Naive thymus-derived CD4-positive, alpha-beta T cell (primary cell): ENCODE data around the gene ANO6. TPM values are rescaled to one million over a fixed set of nuclear protein-coding genes. Genes with fewer than 3 reads are reported as not detected.

Source experiments
- ATAC-seq: fragments of 150-1000 bp; cut with Tn5 transposase; 2 replicates; pipeline ENCODE4 v1.10.0; 2021; ENCODE audit warnings: mild to moderate bottlenecking, moderate library complexity
- CTCF ChIA-PET: fragments of 350-600 bp; sonication (Branson Sonifier 250); formaldehyde crosslinking; loops from one replicate; lab custom pipeline; 2021; ENCODE audit warnings: antibody characterized with exemption; lab: Charles Lee
- POLR2A ChIA-PET: fragments of 350-600 bp; sonication (Branson Sonifier 250); formaldehyde crosslinking; loops from one replicate; lab custom pipeline; 2021; ENCODE audit warnings: antibody characterized with exemption, inconsistent platforms; lab: Charles Lee
- DNase-seq, 9 donors: peaks; one replicate each; pipeline versions ENCODE4 v3.0.0 to v3.0.0-alpha.2; 2020 to 2022; ENCODE audit warnings: mixed read lengths in 1 of 9
- H3K27ac ChIP-seq: one replicate; pipeline ENCODE4 v1.7.0; 2013; ENCODE audit warnings: mild to moderate bottlenecking, low read depth, low read length, moderate library complexity
- H3K27me3 ChIP-seq, 2 donors: one replicate each; pipeline ENCODE4 v1.7.0; 2013; ENCODE audit warnings: low read length in 2 of 2, mild to moderate bottlenecking in 2 of 2, moderate library complexity in 2 of 2; ENCODE audit not compliant: control insufficient read depth in 2 of 2, insufficient read depth in 2 of 2
- H3K36me3 ChIP-seq, 3 experiments: 1 replicate in 2 of 3; 2 replicates in 1 of 3; pipeline ENCODE4 v1.7.0; 2013; ENCODE audit warnings: low read length in 3 of 3, mild to moderate bottlenecking in 3 of 3, moderate library complexity in 1 of 3; ENCODE audit not compliant: insufficient read depth in 3 of 3, control insufficient read depth in 2 of 3
- H3K4me1 ChIP-seq, 2 donors: one replicate each; pipeline ENCODE4 v1.7.0; 2013; ENCODE audit warnings: low read length in 2 of 2, mild to moderate bottlenecking in 2 of 2, moderate library complexity in 1 of 2; ENCODE audit not compliant: control insufficient read depth in 2 of 2, insufficient read depth in 2 of 2
- H3K4me3 ChIP-seq: 2 replicates; pipeline ENCODE4 v1.7.0; 2013; ENCODE audit warnings: mild to moderate bottlenecking, low read length
- H3K9me3 ChIP-seq, 3 experiments: 1 replicate in 2 of 3; 2 replicates in 1 of 3; pipeline ENCODE4 v1.7.0; 2013; ENCODE audit warnings: low read length in 3 of 3; ENCODE audit not compliant: control insufficient read depth in 2 of 3
- H3K27ac Mint-ChIP-seq, 9 donors: one replicate each; pipeline ENCODE4 v1.8.0; 2020 to 2022; ENCODE audit warnings: mixed read lengths in 9 of 9, mild to moderate bottlenecking in 8 of 9, moderate library complexity in 5 of 9, inconsistent platforms in 2 of 9
- H3K27me3 Mint-ChIP-seq, 5 donors: one replicate each; pipeline ENCODE4 v1.8.0; 2021 to 2022; ENCODE audit warnings: mixed read lengths in 5 of 5, mild to moderate bottlenecking in 1 of 5
- H3K36me3 Mint-ChIP-seq, 5 donors: one replicate each; pipeline ENCODE4 v1.8.0; 2020 to 2022; ENCODE audit warnings: mixed read lengths in 5 of 5, mild to moderate bottlenecking in 3 of 5, inconsistent platforms in 1 of 5
- H3K4me1 Mint-ChIP-seq, 7 donors: one replicate each; pipeline ENCODE4 v1.8.0; 2020 to 2022; ENCODE audit warnings: mixed read lengths in 7 of 7, mild to moderate bottlenecking in 3 of 7, inconsistent platforms in 1 of 7
- H3K4me3 Mint-ChIP-seq, 10 donors: one replicate each; pipeline ENCODE4 v1.8.0; 2020 to 2022; ENCODE audit warnings: mild to moderate bottlenecking in 10 of 10, mixed read lengths in 10 of 10, moderate library complexity in 6 of 10, inconsistent platforms in 2 of 10
- H3K9me3 Mint-ChIP-seq, 11 donors: one replicate each; pipeline ENCODE4 v1.8.0; 2020 to 2022; ENCODE audit warnings: mixed read lengths in 11 of 11, mild to moderate bottlenecking in 4 of 11, inconsistent platforms in 1 of 11, moderate library complexity in 1 of 11
- intact Hi-C, 2 donors: fragments of 100-400 bp; cut with micrococcal nuclease; formaldehyde crosslinking; loops; one replicate each; pipeline ENCODE4 v1.15.1; 2023
- polyA plus RNA-seq, 2 donors: library from polyadenylated mRNA; unstranded; fragments of 300-500 nt; fragmentation: Illumina TruSeq; gene quantifications; one replicate each; pipeline ENCODE4 v1.2.3, GENCODE V29; 2021
- total RNA-seq, 6 experiments: library from RNA in 5 of 6; stranded (reverse) in 5 of 6; gene quantifications; 1 replicate in 5 of 6; 2 replicates in 1 of 6; pipeline ENCODE4 v1.2.3 and lab custom pipeline; 2021 to 2026

ANO6 gene
- total and polyA plus RNA-seq, 7 experiments from 2014 or later: 15.1 to 29.7 (median 23.7) TPM

- Histone ChIP-seq H3K4me1 (no peaks in the 10 kb centered on the region), H3K4me3 (no peak overlapping the region), H3K9me3 (peaks cover 0 to 24% (median 9%) of the 10 kb centered on the region in 3 experiments), H3K27me3 (no peaks in the 10 kb centered on the region), H3K36me3 (peaks cover 0 to 9% (median 0%) of the 10 kb centered on the region in 3 experiments), H3K27ac (no peak overlapping the region)
- H3K4me3 Mint-ChIP-seq: no peak overlapping the region
- intact Hi-C loops: no loop called here
- no peaks in the 10 kb centered on the region for H3K4me1 Mint-ChIP-seq
- peaks cover 24 to 51% (median 45%) of the 10 kb centered on the region in 5 donors for H3K36me3 Mint-ChIP-seq
- ChIA-PET CTCF (no interaction called here), POLR2A (no interaction called here)
- peaks cover 11 to 36% (median 20%) of the 10 kb centered on the region in 11 donors for H3K9me3 Mint-ChIP-seq
- no peak for ATAC-seq
- H3K27me3 Mint-ChIP-seq: no peaks in the 10 kb centered on the region
- no peak for DNase-seq
- H3K27ac Mint-ChIP-seq: no peak overlapping the region
Measured at GRCh38 chr12:45178771-45179170, 37.1 kb upstream of the ANO6 start.

DNA sequence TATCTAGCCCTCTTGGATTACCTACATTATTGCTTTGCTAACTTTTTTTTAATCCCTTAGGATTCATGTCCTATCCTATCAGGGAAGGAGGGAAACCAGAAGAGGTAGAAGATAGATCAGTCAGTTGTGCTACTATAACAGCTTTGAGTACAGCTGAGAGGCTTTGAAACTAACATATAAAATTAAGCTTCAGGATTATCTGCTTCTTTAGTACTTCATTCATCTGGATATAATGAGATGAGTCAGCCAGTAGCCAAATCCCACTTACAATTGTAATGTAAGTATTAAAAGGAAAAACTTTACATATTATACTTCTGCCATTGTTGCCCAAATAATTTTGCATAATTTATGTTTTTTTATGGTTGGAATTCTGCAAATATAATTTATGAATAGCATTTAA lies 33.4 kb upstream of the ANO6 start:
- H3K4me1 ChIP-seq: no peaks in the 10 kb centered on the region
- no peak overlapping the region for H3K27ac Mint-ChIP-seq
- no peak for DNase-seq
- H3K27ac ChIP-seq: no peak overlapping the region
- H3K4me3 ChIP-seq: no peak overlapping the region
- H3K9me3 ChIP-seq: peaks cover 0 to 22% (median 9%) of the 10 kb centered on the region in 3 experiments
- ChIA-PET POLR2A (no interaction called here), CTCF (interaction anchor here (0.8 to 2.5 kb wide), 2 partner anchors 42 to 206 kb away, joined by 3 to 9 read pairs; no protein-coding TSS in a partner anchor)
- peaks cover 0 to 4% (median 0%) of the 10 kb centered on the region in 3 experiments for H3K36me3 ChIP-seq
- ATAC-seq: no peak
- no peak overlapping the region for H3K4me3 Mint-ChIP-seq
- no peaks in the 10 kb centered on the region for H3K27me3 Mint-ChIP-seq
- H3K27me3 ChIP-seq: no peaks in the 10 kb centered on the region
- H3K4me1 Mint-ChIP-seq: no peaks in the 10 kb centered on the region
- peaks cover 8 to 26% (median 16%) of the 10 kb centered on the region in 11 donors for H3K9me3 Mint-ChIP-seq
- intact Hi-C loops: loop anchor here in 1 of 2 donors (2.0 kb wide), 1 partner anchor 34 kb away; the partner anchor contains the start of gene ANO6
- peaks cover 13 to 31% (median 19%) of the 10 kb centered on the region in 5 donors for H3K36me3 Mint-ChIP-seq

GRCh38 chr12:45183246-45183645 lies 32.6 kb upstream of the ANO6 start:
- no peak for ATAC-seq
- peaks cover under 1 to 19% (median 9%) of the 10 kb centered on the region in 11 donors for H3K9me3 Mint-ChIP-seq
- Histone ChIP-seq H3K9me3 (peaks cover 0 to 17% (median 9%) of the 10 kb centered on the region in 3 experiments), H3K4me1 (no peaks in the 10 kb centered on the region), H3K27me3 (no peaks in the 10 kb centered on the region), H3K4me3 (no peak overlapping the region), H3K27ac (no peak overlapping the region), H3K36me3 (peaks cover 0 to 4% (median 0%) of the 10 kb centered on the region in 3 experiments)
- H3K27ac Mint-ChIP-seq: no peak overlapping the region
- no peaks in the 10 kb centered on the region for H3K27me3 Mint-ChIP-seq
- H3K36me3 Mint-ChIP-seq: peaks cover 8 to 27% (median 16%) of the 10 kb centered on the region in 5 donors
- intact Hi-C loops: loop anchor here in 1 of 2 donors (1.0 to 2.0 kb wide), 2 partner anchors 34 to 205 kb away; partner anchors contain the start of gene ANO6
- ChIA-PET POLR2A (no interaction called here), CTCF (interaction anchor here (0.7 to 2.5 kb wide), 3 partner anchors 16 to 205 kb away, joined by 3 to 9 read pairs (median 3); no protein-coding TSS in a partner anchor)
- peak in 2 of 9 donors; percentile 9 to 10 for DNase-seq
- H3K4me3 Mint-ChIP-seq: no peak overlapping the region
- H3K4me1 Mint-ChIP-seq: peaks cover 0 to under 1% (median 0%) of the 10 kb centered on the region in 7 donors

GRCh38 chr12:45184147-45184963 lies 31.5 kb upstream of the ANO6 start:
- no peaks in the 10 kb centered on the region for H3K27me3 Mint-ChIP-seq
- peak overlapping the region in 1 of 9 donors; percentile 51 for H3K27ac Mint-ChIP-seq
- Histone ChIP-seq H3K4me3 (no peak overlapping the region), H3K27me3 (no peaks in the 10 kb centered on the region), H3K36me3 (peaks cover 0 to 4% (median 0%) of the 10 kb centered on the region in 3 experiments), H3K4me1 (no peaks in the 10 kb centered on the region), H3K27ac (no peak overlapping the region), H3K9me3 (peaks cover 0 to 6% (median 0%) of the 10 kb centered on the region in 3 experiments)
- CTCF ChIA-PET: interaction anchor here (2.5 kb wide), 1 partner anchor 204 kb away, joined by 9 read pairs; no protein-coding TSS in a partner anchor
- peaks cover 0 to 8% (median 0%) of the 10 kb centered on the region in 11 donors for H3K9me3 Mint-ChIP-seq
- intact Hi-C loops: no loop called here
- DNase-seq: no peak
- POLR2A ChIA-PET: interaction anchor here (0.5 kb wide), 1 partner anchor 72 kb away, joined by 4 read pairs; no protein-coding TSS in a partner anchor
- ATAC-seq: peak; percentile 40
- peaks cover 4 to 23% (median 11%) of the 10 kb centered on the region in 5 donors for H3K36me3 Mint-ChIP-seq
- H3K4me3 Mint-ChIP-seq: no peak overlapping the region
- peaks cover 0 to 4% (median 0%) of the 10 kb centered on the region in 7 donors for H3K4me1 Mint-ChIP-seq

- H3K4me3 Mint-ChIP-seq: no peak overlapping the region
- intact Hi-C loops: no loop called here
- POLR2A ChIA-PET: no interaction called here
Measured at GRCh38 chr12:45186762-45187161, 29.1 kb upstream of the ANO6 start.

GRCh38 chr12:45189766-45190403 lies 26.0 kb upstream of the ANO6 start:
- POLR2A ChIA-PET: interaction anchor here (0.7 to 1.2 kb wide), 2 partner anchors 14 to 331 kb away, joined by 3 to 4 read pairs; no protein-coding TSS in a partner anchor
- peaks cover 4 to 21% (median 12%) of the 10 kb centered on the region in 5 donors for H3K36me3 Mint-ChIP-seq
- no peak overlapping the region for H3K4me3 Mint-ChIP-seq
- H3K9me3 Mint-ChIP-seq: no peaks in the 10 kb centered on the region
- peak overlapping the region in 3 of 9 donors; percentile 36 to 57 (median 38) for H3K27ac Mint-ChIP-seq
- intact Hi-C loops: no loop called here
- no peak overlapping the region for H3K4me3 ChIP-seq
- ATAC-seq (no peak), DNase-seq (no peak)
- H3K4me1 Mint-ChIP-seq: peaks cover 0 to 9% (median 6%) of the 10 kb centered on the region in 7 donors
- CTCF ChIA-PET: no interaction called here
- no peaks in the 10 kb centered on the region for H3K36me3 ChIP-seq
- H3K4me1 ChIP-seq: no peaks in the 10 kb centered on the region
- no peak overlapping the region for H3K27ac ChIP-seq
- no peaks in the 10 kb centered on the region for H3K27me3 Mint-ChIP-seq
- H3K27me3 ChIP-seq: no peaks in the 10 kb centered on the region
- no peaks in the 10 kb centered on the region for H3K9me3 ChIP-seq

More at GRCh38 chr12:45186762-45187161, 29.1 kb upstream of the ANO6 start:
- H3K4me1 ChIP-seq: no peaks in the 10 kb centered on the region
- Mint-ChIP-seq H3K9me3 (no peaks in the 10 kb centered on the region), H3K36me3 (peaks cover 4 to 23% (median 12%) of the 10 kb centered on the region in 5 donors), H3K27ac (no peak overlapping the region), H3K4me1 (peaks cover 0 to 4% (median 0%) of the 10 kb centered on the region in 7 donors), H3K27me3 (no peaks in the 10 kb centered on the region)
- DNase-seq (no peak), ATAC-seq (no peak)
- no peaks in the 10 kb centered on the region for H3K27me3 ChIP-seq
- H3K4me3 ChIP-seq: no peak overlapping the region
- no peak overlapping the region for H3K27ac ChIP-seq
- H3K36me3 ChIP-seq: no peaks in the 10 kb centered on the region
- CTCF ChIA-PET: interaction anchor here (0.7 kb wide), 1 partner anchor 1067 kb away, joined by 3 read pairs; no protein-coding TSS in a partner anchor
- H3K9me3 ChIP-seq: no peaks in the 10 kb centered on the region
